NCI-H748 (cell line): ENCODE data around the gene VKORC1.
"Not testable (repeated sequence)": the region's sequence is repeated elsewhere in the genome, so short reads cannot be mapped to it uniquely, and the experiment has no call there.

Experiments used
- DNase-seq: peaks from one replicate; lab custom pipeline; 2025; ENCODE audit not compliant: unreplicated experiment; lab: John Stamatoyannopoulos, UW

The VKORC1 gene

GRCh38 chr16:31107465-31107867 is 12.9 kb upstream of the VKORC1 start:
- no peak for DNase-seq

GRCh38 chr16:31106509-31107464 is 12.2 kb upstream of the VKORC1 start:
- DNase-seq = no peak

GRCh38 chr16:31105677-31106213 is 11.1 kb upstream of the VKORC1 start:
- DNase-seq = peak; percentile 23

GRCh38 chr16:31100876-31101641 is 6.5 kb upstream of the VKORC1 start:
- DNase-seq = not testable (repeated sequence)

- no peak for DNase-seq
These were observed 5.5 kb upstream of the VKORC1 start for GRCh38 chr16:31099860-31100638.

- DNase-seq = peak; percentile 32
These were observed 541 bp downstream of the VKORC1 start for GRCh38 chr16:31094088-31094423.

GRCh38 chr16:31093132-31093703 is 1.4 kb downstream of the VKORC1 start:
- DNase-seq = peak; percentile 49

GRCh38 chr16:31092330-31092729 is 2.3 kb downstream of the VKORC1 start:
- DNase-seq = no peak

GRCh38 chr16:31090540-31090939 is 4.1 kb downstream of the VKORC1 start:
- no peak for DNase-seq

- DNase-seq = no peak
These were observed 5.4 kb downstream of the VKORC1 start for GRCh38 chr16:31089199-31089598.

GRCh38 chr16:31088459-31089183 is 6.0 kb downstream of the VKORC1 start, which contains the start of gene PRSS53:
PRSS53 (minus strand) TSS chr16:31088943; CDS start chr16:31088809, 134 bp downstream.
- DNase-seq = no peak

- DNase-seq = no peak
These were observed 6.6 kb downstream of the VKORC1 start for GRCh38 chr16:31087971-31088370.

- DNase-seq = no peak
These were observed 7.1 kb downstream of the VKORC1 start for GRCh38 chr16:31087481-31087880.

GRCh38 chr16:31086629-31086906 is 8.0 kb downstream of the VKORC1 start:
- no peak for DNase-seq

- DNase-seq = no peak
These were observed 8.5 kb downstream of the VKORC1 start for GRCh38 chr16:31085873-31086628.

GRCh38 chr16:31085411-31085810 is 9.2 kb downstream of the VKORC1 start:
- DNase-seq = no peak

- DNase-seq = no peak
These were observed 9.9 kb downstream of the VKORC1 start for GRCh38 chr16:31084584-31085302.

GRCh38 chr16:31083981-31084380 is 10.6 kb downstream of the VKORC1 start:
- DNase-seq = no peak

- no peak for DNase-seq
These were observed 11.0 kb downstream of the VKORC1 start for GRCh38 chr16:31083556-31083955.
